Astrocyte (in vitro differentiated cells and primary cell): Measurements from ENCODE around the gene CPB2. TPM values are rescaled to one million over a fixed set of nuclear protein-coding genes. Genes with fewer than 3 reads are reported as not detected.

ENCODE experiments used
- DNase-seq: peaks from one replicate; pipeline ENCODE4 v3.0.0-alpha.2; 2010; ENCODE audit warnings: low read depth
- FAIRE-seq: peaks from 2 replicates; lab custom pipeline; 2011; peaks lifted over from hg19 to GRCh38; lab: Jason Lieb, UNC
- H2AFZ ChIP-seq: 2 replicates; pipeline ENCODE4 v1.6.0; 2012; ENCODE audit warnings: low read depth, low read length, inconsistent platforms
- H3K27ac ChIP-seq: 2 replicates; pipeline ENCODE4 v1.5.1; 2011; ENCODE audit warnings: low read depth, low read length, inconsistent platforms
- H3K27me3 ChIP-seq: 2 replicates; pipeline ENCODE4 v1.6.0; 2011; ENCODE audit warnings: low read length, inconsistent platforms; ENCODE audit not compliant: insufficient read depth
- H3K36me3 ChIP-seq: 2 replicates; pipeline ENCODE4 v1.5.1; 2011; ENCODE audit warnings: low read length, inconsistent platforms; ENCODE audit not compliant: insufficient read depth
- H3K4me1 ChIP-seq: 2 replicates; pipeline ENCODE4 v1.5.1; 2011; ENCODE audit warnings: low read length, inconsistent platforms; ENCODE audit not compliant: insufficient read depth
- H3K4me2 ChIP-seq: 2 replicates; pipeline ENCODE4 v1.6.0; 2012; ENCODE audit warnings: low read length, inconsistent platforms
- H3K4me3 ChIP-seq: 2 replicates; pipeline ENCODE4 v1.5.1; 2011; ENCODE audit warnings: low read depth, mild to moderate bottlenecking, low read length, inconsistent platforms; ENCODE audit not compliant: insufficient read depth
- H3K79me2 ChIP-seq: 2 replicates; pipeline ENCODE4 v1.6.0; 2012; ENCODE audit warnings: mild to moderate bottlenecking, low read length, inconsistent platforms; ENCODE audit not compliant: insufficient read depth
- H3K9ac ChIP-seq: 2 replicates; pipeline ENCODE4 v1.6.0; 2012; ENCODE audit warnings: mild to moderate bottlenecking, low read length, inconsistent platforms
- H3K9me3 ChIP-seq: 2 replicates; pipeline ENCODE4 v1.5.1; 2012; ENCODE audit warnings: low read depth, mild to moderate bottlenecking, low read length, inconsistent platforms; ENCODE audit not compliant: insufficient read depth
- H4K20me1 ChIP-seq: 2 replicates; pipeline ENCODE4 v1.6.0; 2012; ENCODE audit warnings: low read length, inconsistent platforms; ENCODE audit not compliant: insufficient read depth
- H3K27ac Mint-ChIP-seq: one replicate; pipeline ENCODE4 v1.8.0; 2021; ENCODE audit warnings: mild to moderate bottlenecking, mixed read lengths; ENCODE audit not compliant: unreplicated experiment
- H3K27me3 Mint-ChIP-seq: one replicate; pipeline ENCODE4 v1.8.0; 2021; ENCODE audit warnings: low read depth, mixed read lengths; ENCODE audit not compliant: unreplicated experiment
- H3K36me3 Mint-ChIP-seq: one replicate; pipeline ENCODE4 v1.8.0; 2021; ENCODE audit warnings: low read depth, mixed read lengths; ENCODE audit not compliant: unreplicated experiment
- H3K4me1 Mint-ChIP-seq: one replicate; pipeline ENCODE4 v1.8.0; 2021; ENCODE audit warnings: low read depth, mixed read lengths; ENCODE audit not compliant: unreplicated experiment
- H3K4me3 Mint-ChIP-seq: one replicate; pipeline ENCODE4 v1.8.0; 2021; ENCODE audit warnings: mild to moderate bottlenecking, moderate library complexity, mixed read lengths; ENCODE audit not compliant: unreplicated experiment
- H3K9me3 Mint-ChIP-seq: one replicate; pipeline ENCODE4 v1.8.0; 2021; ENCODE audit warnings: mild to moderate bottlenecking, mixed read lengths; ENCODE audit not compliant: unreplicated experiment
- CTCF ChIP-seq: IDR thresholded peaks from 2 replicates; pipeline ENCODE4 v1.5.1; 2011; ENCODE audit warnings: low read depth, mild to moderate bottlenecking, inconsistent platforms, low read length, moderate library complexity; ENCODE audit not compliant: insufficient read depth
- EZH2 ChIP-seq: IDR thresholded peaks from 2 replicates; pipeline ENCODE4 v1.6.1; 2012; ENCODE audit warnings: mild to moderate bottlenecking, low read length, inconsistent platforms; ENCODE audit not compliant: insufficient read depth
- total RNA-seq: library from RNA; stranded (reverse); gene quantifications from 2 replicates; pipeline ENCODE4 v1.2.1, GENCODE V29; 2021

The CPB2 gene
- total RNA-seq, 1 donor from 2014 or later: not detected

GRCh38 chr13:46094478-46094877 is 10.4 kb downstream of the CPB2 start:
- Histone ChIP-seq H3K27me3 (peaks cover 4% of the 10 kb centered on the region), H3K4me1 (no peaks in the 10 kb centered on the region), H3K9me3 (no peaks in the 10 kb centered on the region), H3K79me2 (no peaks in the 10 kb centered on the region), H3K9ac (no peak overlapping the region), H4K20me1 (no peaks in the 10 kb centered on the region), H3K4me2 (no peak overlapping the region), H3K27ac (no peak overlapping the region), H2AFZ (no peak overlapping the region), H3K4me3 (no peak overlapping the region), H3K36me3 (no peaks in the 10 kb centered on the region)
- no peaks in the 10 kb centered on the region for H3K9me3 Mint-ChIP-seq
- no peak for FAIRE-seq
- TF ChIP-seq EZH2: no peak
- no peak for TF ChIP-seq CTCF
- H3K27me3 Mint-ChIP-seq: no peaks in the 10 kb centered on the region
- no peak for DNase-seq
- no peak overlapping the region for H3K27ac Mint-ChIP-seq
- no peaks in the 10 kb centered on the region for H3K36me3 Mint-ChIP-seq
- H3K4me1 Mint-ChIP-seq: no peaks in the 10 kb centered on the region
- no peak overlapping the region for H3K4me3 Mint-ChIP-seq

GRCh38 chr13:46088821-46089562 is 15.8 kb downstream of the CPB2 start:
- H3K27me3 ChIP-seq: peaks cover 4% of the 10 kb centered on the region
- Mint-ChIP-seq H3K4me1 (no peaks in the 10 kb centered on the region), H3K9me3 (no peaks in the 10 kb centered on the region), H3K27me3 (no peaks in the 10 kb centered on the region), H3K36me3 (no peaks in the 10 kb centered on the region), H3K27ac (no peak overlapping the region), H3K4me3 (no peak overlapping the region)
- no peak overlapping the region for H2AFZ ChIP-seq
- no peaks in the 10 kb centered on the region for H3K79me2 ChIP-seq
- FAIRE-seq (no peak), DNase-seq (no peak)
- H3K36me3 ChIP-seq: no peaks in the 10 kb centered on the region
- TF ChIP-seq CTCF (no peak), EZH2 (no peak)
- no peak overlapping the region for H3K4me3 ChIP-seq
- H4K20me1 ChIP-seq: no peaks in the 10 kb centered on the region
- no peak overlapping the region for H3K9ac ChIP-seq
- H3K27ac ChIP-seq: no peak overlapping the region
- H3K4me1 ChIP-seq: no peaks in the 10 kb centered on the region
- no peak overlapping the region for H3K4me2 ChIP-seq
- no peaks in the 10 kb centered on the region for H3K9me3 ChIP-seq

GRCh38 chr13:46087481-46087880 is 17.4 kb downstream of the CPB2 start:
- FAIRE-seq (no peak), DNase-seq (no peak)
- Mint-ChIP-seq H3K4me3 (no peak overlapping the region), H3K9me3 (no peaks in the 10 kb centered on the region), H3K36me3 (no peaks in the 10 kb centered on the region), H3K4me1 (no peaks in the 10 kb centered on the region), H3K27me3 (no peaks in the 10 kb centered on the region), H3K27ac (no peak overlapping the region)
- Histone ChIP-seq H3K36me3 (no peaks in the 10 kb centered on the region), H3K4me1 (no peaks in the 10 kb centered on the region), H3K9me3 (no peaks in the 10 kb centered on the region), H3K27ac (no peak overlapping the region), H3K4me3 (no peak overlapping the region), H3K9ac (no peak overlapping the region), H3K79me2 (no peaks in the 10 kb centered on the region), H3K27me3 (peaks cover 1% of the 10 kb centered on the region), H2AFZ (no peak overlapping the region), H4K20me1 (no peaks in the 10 kb centered on the region), H3K4me2 (no peak overlapping the region)
- no peak for TF ChIP-seq CTCF
- TF ChIP-seq EZH2: no peak
